ENCODE data around the gene NDUFB3. TPM values are rescaled to one million over a fixed set of nuclear protein-coding genes. Genes with fewer than 3 reads are reported as not detected.
"Not testable (repeated sequence)": the region's sequence is repeated elsewhere in the genome, so short reads cannot be mapped to it uniquely, and the experiment has no call there.

The NDUFB3 gene
- total RNA-seq, 1 donor from 2014 or later: 93.9 TPM

- DNase-seq (ENCODE audit: low read depth): no peak
These were observed 18.8 kb downstream of the NDUFB3 start for GRCh38 chr2:201090574-201090973.

GRCh38 chr2:201093573-201093972, 21.8 kb downstream of the NDUFB3 start:
- DNase-seq (ENCODE audit: low read depth): no peak

- no peak for DNase-seq (ENCODE audit: low read depth)
These were observed 28.7 kb downstream of the NDUFB3 start for GRCh38 chr2:201100497-201100896.

- DNase-seq (ENCODE audit: low read depth): no peak
These were observed 34.0 kb downstream of the NDUFB3 start for GRCh38 chr2:201105759-201106158.

- no peak for DNase-seq (ENCODE audit: low read depth)
These were observed 35.8 kb downstream of the NDUFB3 start for GRCh38 chr2:201107624-201108023.

GRCh38 chr2:201108341-201108740, 36.5 kb downstream of the NDUFB3 start:
- no peak for DNase-seq (ENCODE audit: low read depth)

GRCh38 chr2:201109186-201109585, 37.4 kb downstream of the NDUFB3 start:
- DNase-seq (ENCODE audit: low read depth): peak; percentile 24

GRCh38 chr2:201110615-201111014, 38.8 kb downstream of the NDUFB3 start:
- DNase-seq (ENCODE audit: low read depth): no peak

GRCh38 chr2:201111096-201111495, 39.3 kb downstream of the NDUFB3 start:
- DNase-seq (ENCODE audit: low read depth): no peak

- DNase-seq (ENCODE audit: low read depth): no peak
These were observed 42.5 kb downstream of the NDUFB3 start for GRCh38 chr2:201114350-201114749.

- DNase-seq (ENCODE audit: low read depth): no peak
These were observed 43.0 kb downstream of the NDUFB3 start for GRCh38 chr2:201114846-201115245.

GRCh38 chr2:201116115-201116958, 44.5 kb downstream of the NDUFB3 start, which contains the start of gene CFLAR:
Gene CFLAR (plus strand): TSS chr2:201116164. CDS start chr2:201129866, 13,702 bp downstream.
- DNase-seq (ENCODE audit: low read depth): peak; percentile 88

GRCh38 chr2:201116959-201117734, 45.3 kb downstream of the NDUFB3 start:
- DNase-seq (ENCODE audit: low read depth): peak; percentile 75

GRCh38 chr2:201117735-201118094, 45.9 kb downstream of the NDUFB3 start:
- DNase-seq (ENCODE audit: low read depth): not testable (repeated sequence)

- DNase-seq (ENCODE audit: low read depth): peak; percentile 96
These were observed 46.5 kb downstream of the NDUFB3 start for GRCh38 chr2:201118121-201118960.

GRCh38 chr2:201118961-201119854, 47.4 kb downstream of the NDUFB3 start:
- no peak for DNase-seq (ENCODE audit: low read depth)

GRCh38 chr2:201122276-201122675, 50.5 kb downstream of the NDUFB3 start:
- no peak for DNase-seq (ENCODE audit: low read depth)

GRCh38 chr2:201126308-201127151, 54.7 kb downstream of the NDUFB3 start:
- DNase-seq (ENCODE audit: low read depth): peak; percentile 33

GRCh38 chr2:201127152-201127511, 55.3 kb downstream of the NDUFB3 start:
- DNase-seq (ENCODE audit: low read depth): no peak

All from myocyte (in vitro differentiated cells).